GM19328 (cell line): ENCODE measurements around the gene MACROD2.

Source experiments
- ATAC-seq: cut with Tn5 transposase; IDR thresholded peaks from one replicate; pipeline ENCODE4 v1.9.1; 2021; ENCODE audit warnings: mild to moderate bottlenecking, moderate library complexity; ENCODE audit not compliant: unreplicated experiment

Gene MACROD2

DNA sequence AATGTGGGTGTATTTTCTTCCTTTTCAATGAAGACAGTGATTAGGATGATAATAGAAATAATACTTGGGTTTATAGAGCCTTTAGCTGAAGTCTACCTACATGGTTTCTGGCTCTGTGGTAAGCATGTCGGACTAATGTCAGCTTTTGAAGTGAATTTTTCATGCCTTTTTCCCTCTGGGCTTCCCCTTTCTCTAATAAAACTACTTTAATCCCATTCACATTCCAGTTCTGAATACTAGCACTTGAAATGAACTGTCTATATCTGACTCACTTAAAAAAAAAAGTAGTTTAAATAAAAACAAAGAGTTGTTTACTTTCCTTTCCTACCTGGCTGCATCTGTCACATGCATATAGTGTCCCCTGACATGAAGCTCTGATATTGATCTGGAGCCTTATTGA lies 888.0 kb downstream of the MACROD2 start:
- no peak for ATAC-seq

DNA sequence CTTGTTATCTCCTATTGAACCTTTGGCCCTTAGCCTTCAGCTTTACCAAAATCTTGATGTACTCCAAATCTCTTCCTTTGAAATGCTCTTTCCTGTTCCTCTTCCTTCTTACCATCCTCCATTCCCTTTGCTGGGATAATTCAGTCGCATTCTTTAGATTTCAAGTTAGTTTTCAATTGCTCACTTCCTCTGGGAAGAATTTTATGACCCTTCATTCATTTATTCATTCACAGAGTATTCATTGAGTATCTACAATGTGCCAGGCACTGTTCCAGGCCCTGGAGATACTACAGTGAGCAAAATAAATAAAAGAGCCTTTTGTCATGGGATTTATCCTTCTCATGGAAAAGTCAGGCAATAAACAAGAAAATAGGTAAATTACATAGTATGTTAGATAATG lies 890.3 kb downstream of the MACROD2 start:
- ATAC-seq, result no peak

DNA sequence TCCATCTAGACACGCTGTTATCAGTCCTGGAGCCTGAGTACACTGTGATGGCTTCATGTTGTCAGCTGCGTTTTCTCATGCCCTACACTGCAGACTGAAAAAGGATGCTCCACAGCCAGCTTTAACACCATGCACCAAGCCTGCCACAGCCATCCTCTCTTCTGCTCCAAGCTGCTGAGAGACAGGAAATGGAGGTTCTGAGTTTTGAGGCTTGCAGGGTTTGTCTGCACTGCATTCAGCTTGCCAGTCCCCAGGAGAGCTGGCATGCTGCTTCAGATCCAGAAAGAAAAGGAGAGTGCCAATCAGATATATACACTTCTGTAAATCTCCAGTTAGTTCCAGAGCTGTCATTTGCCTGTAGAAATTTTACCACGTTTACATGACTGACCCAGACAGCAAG lies 892.8 kb downstream of the MACROD2 start:
- no peak for ATAC-seq

DNA sequence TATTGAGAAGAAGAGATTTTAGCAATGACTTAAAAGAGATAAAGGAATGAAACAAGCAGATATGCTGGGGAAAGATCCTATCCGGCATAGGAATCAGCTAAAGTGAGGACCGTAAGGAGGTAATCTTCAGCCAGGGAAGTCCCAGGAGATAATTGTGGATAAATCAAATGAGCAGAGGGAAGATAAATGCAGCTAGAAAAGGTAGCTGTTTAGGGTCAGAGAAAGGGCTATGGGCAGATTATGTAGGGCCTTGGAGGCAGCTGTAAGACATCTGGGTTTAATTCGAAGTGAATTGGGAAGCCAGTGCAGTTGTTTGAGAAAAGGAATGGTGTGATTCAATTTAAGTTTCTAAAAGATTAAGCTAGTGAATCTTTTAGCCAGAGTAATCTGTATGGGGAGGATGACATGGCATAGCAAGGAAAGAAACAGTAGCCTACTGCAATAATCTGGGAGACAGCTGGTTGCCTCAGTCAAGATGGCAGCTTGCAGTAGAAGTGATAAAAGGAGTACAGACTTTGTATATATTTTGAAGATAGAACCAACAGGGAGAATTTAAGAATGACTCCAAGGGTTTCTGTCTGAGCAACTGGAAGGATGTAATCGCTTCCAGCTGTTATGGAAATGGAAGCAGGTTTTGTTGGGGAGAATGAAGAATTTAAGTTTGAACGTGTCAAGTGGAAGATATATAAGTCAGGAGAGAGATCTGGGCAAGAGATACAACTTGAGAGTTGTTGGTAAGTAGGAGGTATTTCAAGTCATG lies 894.4 kb downstream of the MACROD2 start:
- ATAC-seq, result no peak

- no peak for ATAC-seq
Measured at GRCh38 chr20:14890713-14891112, 895.4 kb downstream of the MACROD2 start.

DNA sequence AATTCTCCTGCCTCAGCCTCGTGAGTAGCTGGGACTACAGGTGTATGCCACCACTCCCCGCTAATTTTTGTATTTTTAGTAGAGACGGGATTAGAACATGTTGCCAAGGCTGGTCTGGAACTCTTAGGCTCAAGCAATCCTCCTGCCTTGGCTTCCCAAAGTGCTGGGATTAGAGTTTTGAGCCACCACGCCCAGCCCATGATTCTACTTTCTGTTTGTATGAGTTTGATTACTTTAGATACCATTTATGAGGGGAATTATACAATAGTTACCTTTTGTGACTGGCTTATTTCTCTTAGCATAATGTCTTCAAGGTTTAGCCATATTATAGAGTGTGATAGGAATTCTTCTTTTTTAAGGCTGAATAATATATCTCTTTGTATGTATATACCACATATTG lies 897.5 kb downstream of the MACROD2 start:
- ATAC-seq, result no peak

- no peak for ATAC-seq
Measured at GRCh38 chr20:14896569-14896968, 901.3 kb downstream of the MACROD2 start.

DNA sequence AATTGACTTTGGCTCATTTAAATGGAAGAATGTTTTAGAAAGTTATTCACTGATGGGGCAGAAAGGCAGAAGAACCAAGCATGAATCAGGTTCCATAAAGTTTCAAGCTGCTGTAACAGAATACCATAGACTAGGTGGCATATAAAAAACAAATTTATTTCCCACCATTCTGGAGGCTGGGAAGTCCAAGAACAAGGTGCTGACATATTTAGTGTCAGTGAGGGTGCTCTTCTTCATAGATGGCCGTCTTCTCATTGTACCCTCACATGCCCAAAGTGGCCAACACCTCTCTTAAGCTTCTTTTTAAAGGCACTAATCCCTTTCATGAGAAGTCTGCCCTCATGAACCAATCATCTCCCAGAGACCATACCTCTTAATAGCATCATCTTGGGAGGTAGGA lies 902.3 kb downstream of the MACROD2 start:
- no peak for ATAC-seq

DNA sequence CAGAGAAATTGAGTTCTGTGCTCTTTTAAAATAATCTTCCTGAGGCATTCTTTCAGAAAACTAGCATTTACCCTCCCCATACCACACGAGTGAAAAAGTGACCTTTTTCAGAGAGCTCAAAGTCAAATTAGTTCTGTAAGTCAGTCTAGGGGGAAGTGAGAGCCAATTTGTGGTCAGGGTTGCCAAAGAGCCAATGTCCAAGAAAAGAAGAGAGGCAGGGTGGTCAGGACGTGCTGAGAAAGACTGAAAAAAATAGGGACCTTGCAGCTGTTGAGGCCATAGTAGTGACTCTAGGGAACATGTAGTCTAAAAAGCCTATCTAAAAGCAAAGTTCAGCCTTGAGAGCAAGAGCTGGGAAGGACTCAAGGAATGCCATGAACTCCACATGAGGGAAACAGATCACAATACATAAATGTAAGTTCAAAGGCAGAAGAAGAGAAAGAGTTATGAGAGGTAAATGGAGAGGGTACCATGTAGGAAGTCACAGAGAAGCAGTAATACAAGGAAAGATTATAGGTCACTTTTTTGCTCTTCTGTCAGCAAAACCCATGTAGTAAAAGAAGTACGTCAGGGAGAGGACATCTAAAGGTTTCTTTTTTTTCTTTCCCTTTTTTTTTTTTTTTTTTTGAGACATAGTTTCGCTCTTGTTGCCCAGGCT lies 907.2 kb downstream of the MACROD2 start:
- ATAC-seq, result peak; percentile 91

- ATAC-seq, result no peak
Measured at GRCh38 chr20:14906908-14907434, 911.7 kb downstream of the MACROD2 start.

DNA sequence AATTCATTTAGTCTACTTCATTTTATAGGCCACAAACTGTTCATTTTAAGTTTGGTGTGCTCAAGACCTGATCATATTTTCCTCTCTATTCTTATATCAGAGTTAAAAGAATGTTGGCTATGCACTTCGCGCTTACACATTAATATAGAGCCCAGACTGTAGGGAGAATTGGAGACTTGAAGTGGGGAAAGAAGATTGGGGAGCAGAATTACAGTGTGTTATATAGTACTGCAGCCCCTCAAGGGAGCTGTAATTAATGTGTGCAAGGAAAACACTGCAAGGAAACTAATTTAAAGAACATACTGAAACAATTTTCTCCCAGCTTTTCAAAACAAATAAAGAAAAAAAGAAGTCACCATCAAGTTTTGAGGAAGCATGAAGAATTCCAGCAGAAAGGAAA lies 914.8 kb downstream of the MACROD2 start:
- no peak for ATAC-seq

DNA sequence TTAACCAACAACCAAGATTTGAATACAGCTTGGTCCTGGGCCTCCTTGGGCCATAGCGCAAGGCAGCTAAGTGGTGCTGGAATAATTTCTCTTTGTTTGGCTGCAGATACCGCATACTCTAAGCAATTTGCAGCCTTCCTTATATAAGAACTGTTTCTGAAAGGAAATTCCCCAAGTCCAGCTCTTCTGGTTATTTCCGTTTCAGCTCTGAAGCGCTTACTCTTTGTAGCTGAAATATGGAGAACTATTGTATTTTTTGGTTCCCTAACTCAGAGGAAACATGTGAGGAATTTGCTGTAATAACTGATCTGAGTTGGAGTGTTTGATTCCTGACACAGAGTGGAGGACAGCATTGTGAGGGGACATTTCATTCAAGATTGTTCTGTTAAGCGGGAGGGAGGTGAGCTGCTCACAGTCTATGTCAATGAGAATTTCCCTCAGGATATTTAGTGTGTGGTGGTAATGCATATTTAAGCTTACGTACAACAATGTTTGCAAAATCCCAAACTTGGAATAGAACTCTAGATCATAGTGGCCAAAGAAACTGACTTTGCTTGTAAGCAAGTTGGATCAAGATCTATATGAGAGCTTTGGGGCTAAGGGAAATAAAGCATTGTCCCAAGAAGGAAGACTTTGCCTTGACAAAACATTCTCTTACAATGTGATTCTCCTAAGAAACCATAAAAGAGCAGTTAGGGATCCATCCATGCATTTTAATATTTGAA lies 918.7 kb downstream of the MACROD2 start:
- no peak for ATAC-seq

- ATAC-seq, result no peak
Measured at GRCh38 chr20:14914633-14915032, 919.3 kb downstream of the MACROD2 start.

DNA sequence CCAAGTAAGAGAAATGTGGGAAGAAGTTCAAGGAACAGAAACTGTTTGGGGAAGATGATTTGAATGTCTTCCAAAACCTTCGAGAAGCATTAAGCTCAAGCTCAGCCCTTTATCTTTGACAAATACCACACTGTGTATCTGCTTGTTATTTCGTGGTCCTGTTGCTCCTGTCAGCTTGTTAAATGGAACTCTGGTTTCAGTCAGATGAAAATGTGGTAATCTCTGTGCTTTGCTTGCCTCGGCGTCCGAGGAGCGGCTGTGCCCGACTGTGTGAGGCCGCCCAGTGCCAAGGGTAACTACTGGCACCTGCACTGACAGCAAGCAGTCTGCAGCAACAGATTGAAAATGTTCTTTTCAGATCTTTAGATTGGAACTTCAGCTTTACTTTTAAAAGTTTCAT lies 920.0 kb downstream of the MACROD2 start:
- no peak for ATAC-seq

DNA sequence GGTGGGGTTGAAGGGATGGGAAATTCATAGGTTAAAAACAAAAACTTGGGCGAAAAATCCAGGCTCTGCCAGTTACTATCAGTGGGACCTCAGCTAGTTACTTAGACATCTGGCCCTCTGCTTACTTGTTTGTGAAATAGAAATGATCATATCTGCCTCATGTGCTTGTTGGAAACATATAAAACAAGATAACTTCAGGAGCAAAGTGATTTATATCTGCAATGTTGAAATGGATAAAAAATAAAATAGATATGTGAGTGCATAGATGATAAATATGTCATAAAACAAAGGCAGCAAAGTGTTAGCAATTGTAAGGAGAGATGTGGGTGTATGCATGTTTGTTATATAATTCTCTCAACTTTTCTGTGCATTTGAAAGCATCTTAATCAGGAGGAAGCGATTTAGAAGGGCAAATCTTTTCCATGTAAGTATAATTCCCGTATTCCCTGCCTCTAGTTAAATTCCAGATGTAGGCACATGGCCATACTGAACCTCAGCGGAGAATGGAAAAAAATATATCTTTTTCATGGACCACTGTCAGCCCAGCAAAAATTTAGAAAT lies 921.1 kb downstream of the MACROD2 start:
- ATAC-seq, result no peak

DNA sequence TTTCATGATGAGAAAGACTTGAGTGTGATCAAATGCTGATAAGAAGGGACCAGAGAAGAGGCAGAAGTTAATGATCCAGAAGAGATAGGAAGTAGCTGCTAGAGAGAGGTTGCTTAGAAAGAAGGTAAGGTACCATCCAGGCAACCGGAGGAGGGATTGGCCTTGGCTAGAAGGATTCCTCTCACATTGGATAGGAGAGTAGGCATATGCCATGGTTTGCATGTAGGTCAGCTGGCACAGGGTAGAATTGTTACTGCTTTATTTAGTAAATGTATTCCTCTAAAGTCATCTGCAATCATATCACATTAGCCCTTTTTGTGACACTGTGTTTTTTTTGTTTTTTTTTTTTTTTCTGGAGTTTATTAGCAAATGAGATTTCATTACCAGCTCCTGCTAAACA lies 923.0 kb downstream of the MACROD2 start:
- no peak for ATAC-seq

DNA sequence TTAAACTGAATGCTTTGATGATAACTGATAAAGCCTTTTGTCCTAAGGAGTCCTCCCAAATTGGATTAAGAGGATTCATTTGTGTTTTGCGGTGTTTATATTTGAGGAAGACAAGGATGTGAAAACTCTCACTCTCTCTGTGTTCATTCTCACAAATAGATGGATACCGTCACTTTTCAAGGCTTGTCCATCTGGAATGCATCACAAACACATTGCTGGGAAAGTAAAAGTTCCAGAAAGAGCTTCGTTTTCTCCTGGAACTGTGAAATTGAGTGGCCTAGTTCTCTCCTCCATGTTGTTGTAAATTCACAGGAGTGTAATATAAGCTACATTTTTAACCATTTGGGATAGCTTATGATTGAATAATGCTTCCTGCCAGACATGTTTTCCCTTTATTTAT lies 923.7 kb downstream of the MACROD2 start:
- no peak for ATAC-seq

- ATAC-seq, result no peak
Measured at GRCh38 chr20:14919501-14920081, 924.3 kb downstream of the MACROD2 start.

DNA sequence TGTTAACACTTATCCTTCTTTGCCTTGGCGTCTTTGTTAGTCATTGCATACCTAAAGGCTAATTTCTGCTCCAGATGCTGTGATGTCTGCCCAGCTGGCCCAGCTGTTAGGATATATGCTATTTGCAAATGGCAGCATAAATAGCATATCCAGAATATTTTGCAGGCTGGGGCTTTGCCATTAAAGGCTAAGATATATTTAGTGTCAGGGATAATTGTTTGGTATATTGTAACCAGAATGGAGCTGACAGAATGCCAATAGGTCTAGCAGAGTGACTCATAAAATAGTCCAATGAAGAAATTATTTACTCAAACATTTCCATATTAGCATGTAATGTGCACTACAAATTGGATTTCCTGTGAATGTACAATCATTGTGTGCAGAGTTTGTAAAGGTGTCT lies 926.2 kb downstream of the MACROD2 start:
- ATAC-seq, result no peak

DNA sequence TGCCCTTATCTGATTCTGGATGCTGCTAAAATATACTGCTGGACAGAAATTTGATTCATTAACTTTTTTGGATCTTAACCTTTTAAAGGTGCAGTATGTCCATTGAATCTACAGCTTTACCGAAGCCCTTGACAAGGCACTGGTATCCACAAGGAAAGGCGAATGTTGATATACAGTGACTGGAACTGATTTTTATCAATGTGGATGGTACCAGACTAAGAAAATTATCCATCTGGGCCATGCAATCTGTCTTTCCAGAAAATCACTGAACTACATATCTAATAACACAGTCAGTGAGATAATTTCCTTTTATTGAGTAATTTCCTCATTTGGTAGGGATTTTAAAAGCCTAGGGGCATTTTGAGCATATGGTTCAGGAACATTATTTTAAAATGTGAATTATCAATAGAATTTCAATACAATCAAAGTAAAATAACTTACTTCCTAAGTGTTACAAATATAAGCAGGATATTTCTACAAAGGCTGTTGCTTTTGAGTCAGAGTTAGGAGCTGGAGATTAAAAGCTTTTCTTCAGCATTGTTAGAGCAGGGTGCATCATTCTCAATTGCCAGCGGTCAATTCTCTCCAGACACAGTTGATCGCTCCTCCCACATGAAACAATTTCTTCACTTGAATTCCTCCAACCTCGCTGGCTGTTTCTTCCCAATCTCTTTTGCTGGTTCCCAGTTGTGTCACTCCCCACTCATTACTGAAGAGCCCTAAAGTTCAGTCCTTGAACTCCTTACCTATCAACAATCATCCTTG lies 927.4 kb downstream of the MACROD2 start:
- no peak for ATAC-seq
